K562 (cell line): Measurements from ENCODE around the gene DPAGT1. TPM values are rescaled to one million over a fixed set of nuclear protein-coding genes. Genes with fewer than 3 reads are reported as not detected.

Source experiments
- ARHGAP35 ChIP-seq: fragments of 450-650 bp; IDR thresholded peaks from 2 replicates; pipeline ENCODE4 v1.6.1; 2018; ENCODE audit not compliant: partially characterized antibody
- CEBPG ChIP-seq, 3 experiments: fragments of 200-800 bp in 1 of 3; sonication (Bioruptor generic) in 1 of 3; sonication (generic) in 1 of 3; formaldehyde crosslinking in 1 of 3; IDR thresholded peaks in 2 of 3; conservative IDR thresholded peaks in 1 of 3; 2 replicates each; pipeline versions ENCODE4 v1.6.1 to v1.8.0; 2016 to 2022; ENCODE audit warnings: missing compliant biosample characterization in 2 of 3, missing genetic modification characterization in 2 of 3, mild to moderate bottlenecking in 1 of 3, missing genetic modification reagents in 1 of 3
- COPS2 ChIP-seq: fragments of 450-650 bp; conservative IDR thresholded peaks from 2 replicates; pipeline ENCODE4 v1.6.1; 2016; ENCODE audit warnings: mild to moderate bottlenecking, moderate library complexity
- DNMT1 ChIP-seq: fragments of 450-650 bp; IDR thresholded peaks from 2 replicates; pipeline ENCODE4 v1.6.1; 2016; ENCODE audit warnings: antibody characterized with exemption, mild to moderate bottlenecking
- FOXP1 ChIP-seq: sonication (generic); formaldehyde crosslinking; IDR thresholded peaks from 2 replicates; pipeline ENCODE4 v1.8.0; 2022; ENCODE audit warnings: mild to moderate bottlenecking, missing genetic modification reagents
- JUN ChIP-seq, 2 experiments: sonication (generic) in 1 of 2; formaldehyde crosslinking in 1 of 2; IDR thresholded peaks; 2 replicates each; pipeline versions ENCODE4 v1.6.1 to v1.8.0; 2012 to 2022; ENCODE audit warnings: borderline replicate concordance in 2 of 2, mild to moderate bottlenecking in 2 of 2, improper control_type of control experiment in 1 of 2, low read depth in 1 of 2, low read length in 1 of 2, missing genetic modification reagents in 1 of 2
- NFATC3 ChIP-seq: fragments of 450-650 bp; IDR thresholded peaks from 2 replicates; pipeline ENCODE4 v1.6.1; 2017; ENCODE audit warnings: mild to moderate bottlenecking
- PHF8 ChIP-seq: fragments of 200-600 bp; sonication (generic); IDR thresholded peaks from 2 replicates; pipeline ENCODE4 v1.6.1; 2012; ENCODE audit warnings: mixed run types, mild to moderate bottlenecking, inconsistent platforms, low read length, moderate library complexity, borderline replicate concordance
- POLR2B ChIP-seq: fragments of 450-650 bp; IDR thresholded peaks from 2 replicates; pipeline ENCODE4 v1.6.1; 2018; ENCODE audit warnings: low read depth; ENCODE audit not compliant: partially characterized antibody
- PREB ChIP-seq: sonication (generic); formaldehyde crosslinking; IDR thresholded peaks from 2 replicates; pipeline ENCODE4 v1.8.1; 2023; ENCODE audit warnings: mild to moderate bottlenecking, missing genetic modification reagents
- RB1 ChIP-seq: fragments of 450-650 bp; IDR thresholded peaks from 2 replicates; pipeline ENCODE4 v1.6.1; 2017; ENCODE audit warnings: low read depth, mild to moderate bottlenecking
- SOX6 ChIP-seq: fragments of 450-650 bp; IDR thresholded peaks from 2 replicates; pipeline ENCODE4 v1.6.1; 2014; ENCODE audit warnings: mild to moderate bottlenecking
- STAT5A ChIP-seq: IDR thresholded peaks from 2 replicates; pipeline ENCODE4 v1.6.1; 2012; ENCODE audit warnings: low read length, inconsistent platforms, borderline replicate concordance
- TCF7L2 ChIP-seq: fragments of 150-350 bp; IDR thresholded peaks from 2 replicates; pipeline ENCODE4 v1.6.1; 2016; ENCODE audit warnings: low read depth, mild to moderate bottlenecking, low read length, moderate library complexity
- ZNF165 ChIP-seq: fragments of 250-450 bp; sonication (Bioruptor Pico); IDR thresholded peaks from 2 replicates; pipeline ENCODE4 v1.4.0; 2020; ENCODE audit warnings: borderline replicate concordance
- ZNF717 ChIP-seq: fragments of 250-450 bp; sonication (Bioruptor Pico); IDR thresholded peaks from 2 replicates; pipeline ENCODE4 v1.5.0; 2021
- polyA plus RNA-seq, 8 experiments: library from polyadenylated mRNA; depleted of rRNA in 4 of 8; stranded (reverse) in 5 of 8; unstranded in 3 of 8; fragments of >200 nt; fragmentation: Nextera tagmentation in 2 of 8; fragmentation: Illumina TruSeq in 1 of 8; extraction: Ambion mirVana in 2 of 8; extraction: Trizol in 1 of 8; gene quantifications; 2 replicates each; pipeline versions ENCODE4 v1.2.1 to v1.2.3, GENCODE V29; 2011 to 2014; ENCODE audit warnings: inconsistent platforms in 1 of 8, missing spikeins in 1 of 8
- total RNA-seq, 7 experiments: library from RNA; depleted of rRNA in 6 of 7; stranded (reverse); fragments of >200 nt in 6 of 7; fragmentation: Illumina TruSeq in 2 of 7; extraction: Trizol in 2 of 7; gene quantifications; 2 replicates each; pipeline versions ENCODE4 v1.2.1 to v1.2.3, GENCODE V29; 2011 to 2021; ENCODE audit warnings: low replicate concordance in 1 of 7
- TF ChIP-seq, protein P1 (sequence below), 2 experiments: fragments of 450-650 bp in 1 of 2; IDR thresholded peaks; 2 replicates each; pipeline ENCODE4 v1.6.1; 2011 to 2017; ENCODE audit warnings: low read depth in 2 of 2, antibody characterized with exemption in 1 of 2, borderline replicate concordance in 1 of 2, low read length in 1 of 2, mild to moderate bottlenecking in 1 of 2, mixed read lengths in 1 of 2; ENCODE audit not compliant: control insufficient read depth in 1 of 2
- TF ChIP-seq, protein P2 (sequence below): fragments of 450-650 bp; IDR thresholded peaks from 2 replicates; pipeline ENCODE4 v1.6.1; 2018; ENCODE audit warnings: mild to moderate bottlenecking, low read depth; ENCODE audit not compliant: partially characterized antibody

DPAGT1 gene
- total and polyA plus RNA-seq, 9 of the 15 experiments (the other 6 are each of a cell fraction or from before 2014, with no cell fraction given) = 29.9 to 135 (median 85.0) TPM

- TF ChIP-seq, protein P1, sequence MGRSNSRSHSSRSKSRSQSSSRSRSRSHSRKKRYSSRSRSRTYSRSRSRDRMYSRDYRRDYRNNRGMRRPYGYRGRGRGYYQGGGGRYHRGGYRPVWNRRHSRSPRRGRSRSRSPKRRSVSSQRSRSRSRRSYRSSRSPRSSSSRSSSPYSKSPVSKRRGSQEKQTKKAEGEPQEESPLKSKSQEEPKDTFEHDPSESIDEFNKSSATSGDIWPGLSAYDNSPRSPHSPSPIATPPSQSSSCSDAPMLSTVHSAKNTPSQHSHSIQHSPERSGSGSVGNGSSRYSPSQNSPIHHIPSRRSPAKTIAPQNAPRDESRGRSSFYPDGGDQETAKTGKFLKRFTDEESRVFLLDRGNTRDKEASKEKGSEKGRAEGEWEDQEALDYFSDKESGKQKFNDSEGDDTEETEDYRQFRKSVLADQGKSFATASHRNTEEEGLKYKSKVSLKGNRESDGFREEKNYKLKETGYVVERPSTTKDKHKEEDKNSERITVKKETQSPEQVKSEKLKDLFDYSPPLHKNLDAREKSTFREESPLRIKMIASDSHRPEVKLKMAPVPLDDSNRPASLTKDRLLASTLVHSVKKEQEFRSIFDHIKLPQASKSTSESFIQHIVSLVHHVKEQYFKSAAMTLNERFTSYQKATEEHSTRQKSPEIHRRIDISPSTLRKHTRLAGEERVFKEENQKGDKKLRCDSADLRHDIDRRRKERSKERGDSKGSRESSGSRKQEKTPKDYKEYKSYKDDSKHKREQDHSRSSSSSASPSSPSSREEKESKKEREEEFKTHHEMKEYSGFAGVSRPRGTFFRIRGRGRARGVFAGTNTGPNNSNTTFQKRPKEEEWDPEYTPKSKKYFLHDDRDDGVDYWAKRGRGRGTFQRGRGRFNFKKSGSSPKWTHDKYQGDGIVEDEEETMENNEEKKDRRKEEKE (IDR thresholded peaks at IDR 0.05; ENCODE audit: borderline replicate concordance in 1 of 2, control insufficient read depth in 1 of 2, low read depth in 2 of 2, low read length in 1 of 2) = no peak
- no peak; the same call in 1 of the 2 replicates for TF ChIP-seq STAT5A
- TF ChIP-seq TCF7L2 = no peak
- TF ChIP-seq ARHGAP35 = no peak
- TF ChIP-seq RB1 = peak; percentile 11; the same call in 1 of the 2 replicates
- TF ChIP-seq, protein P2, sequence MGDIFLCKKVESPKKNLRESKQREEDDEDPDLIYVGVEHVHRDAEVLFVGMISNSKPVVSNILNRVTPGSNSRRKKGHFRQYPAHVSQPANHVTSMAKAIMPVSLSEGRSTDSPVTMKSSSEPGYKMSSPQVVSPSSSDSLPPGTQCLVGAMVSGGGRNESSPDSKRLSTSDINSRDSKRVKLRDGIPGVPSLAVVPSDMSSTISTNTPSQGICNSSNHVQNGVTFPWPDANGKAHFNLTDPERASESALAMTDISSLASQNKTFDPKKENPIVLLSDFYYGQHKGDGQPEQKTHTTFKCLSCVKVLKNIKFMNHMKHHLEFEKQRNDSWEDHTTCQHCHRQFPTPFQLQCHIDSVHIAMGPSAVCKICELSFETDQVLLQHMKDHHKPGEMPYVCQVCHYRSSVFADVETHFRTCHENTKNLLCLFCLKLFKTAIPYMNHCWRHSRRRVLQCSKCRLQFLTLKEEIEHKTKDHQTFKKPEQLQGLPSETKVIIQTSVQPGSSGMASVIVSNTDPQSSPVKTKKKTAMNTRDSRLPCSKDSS = no peak
- TF ChIP-seq SOX6 = no peak
- TF ChIP-seq FOXP1 = no peak; the same call in 1 of the 2 replicates
- no peak for TF ChIP-seq JUN (IDR thresholded peaks at IDR 0.05; ENCODE audit: borderline replicate concordance, low read depth, low read length)
- no peak for TF ChIP-seq JUN (CRISPR knock-in tag; IDR thresholded peaks at IDR 0.05; ENCODE audit: borderline replicate concordance)
- 0 out of 2 replicates have a peak, but pooled peaks have one; percentile 4 for TF ChIP-seq NFATC3
- TF ChIP-seq POLR2B = no peak
- no peak for TF ChIP-seq ZNF165
- no peak for TF ChIP-seq CEBPG (CRISPR knock-in tag; IDR thresholded peaks at IDR 0.05)
- TF ChIP-seq CEBPG (tag; conservative IDR thresholded peaks at IDR 0.05 in 1 of 2, IDR thresholded peaks at IDR 0.05 in 1 of 2) = no peak
- no peak for TF ChIP-seq PHF8
- TF ChIP-seq PREB (CRISPR knock-in tag) = no peak
- no peak for TF ChIP-seq COPS2
- no peak for TF ChIP-seq DNMT1
- no peak for TF ChIP-seq ZNF717 (CRISPR knock-in tag)
Measured at GRCh38 chr11:119093942-119094815, 7.5 kb downstream of the DPAGT1 start (continued).
